Bronchial epithelial cell (primary cell): ENCODE measurements around the gene DRD4. TPM values are rescaled to one million over a fixed set of nuclear protein-coding genes. Genes with fewer than 3 reads are reported as not detected.

Experiments used
- DNase-seq: peaks from one replicate; pipeline ENCODE4 v3.0.0-alpha.2; 2010; ENCODE audit warnings: low read depth
- FAIRE-seq: peaks from 2 replicates; lab custom pipeline; 2011; peaks lifted over from hg19 to GRCh38; lab: Jason Lieb, UNC
- H3K27me3 ChIP-seq: 2 replicates; pipeline ENCODE4 v1.5.1; 2011; ENCODE audit warnings: low read length; ENCODE audit not compliant: control insufficient read depth, insufficient read depth
- H3K36me3 ChIP-seq: 2 replicates; pipeline ENCODE4 v1.5.1; 2011; ENCODE audit warnings: low read length; ENCODE audit not compliant: control insufficient read depth, insufficient read depth
- H3K4me3 ChIP-seq: 2 replicates; pipeline ENCODE4 v1.5.1; 2011; ENCODE audit warnings: mild to moderate bottlenecking, low read depth, low read length, control low read depth
- total RNA-seq: library from RNA; depleted of rRNA; stranded (reverse); fragments of >200 nt; gene quantifications from 2 replicates; pipeline ENCODE4 v1.2.1, GENCODE V29; 2014
- TF ChIP-seq, protein P1 (sequence below): IDR thresholded peaks from 2 replicates; pipeline ENCODE4 v1.5.1; 2011; ENCODE audit warnings: mild to moderate bottlenecking, moderate library complexity, low read length, control low read depth, inconsistent platforms; ENCODE audit not compliant: insufficient read depth, severe bottlenecking

The DRD4 gene
- 0.13 TPM in 1 of 2 replicates, not detected in the other for total RNA-seq

GRCh38 chr11:636511-637332, at the start of gene DRD4:
Gene DRD4, plus strand, starts transcription at chr11:637269. Its CDS starts 36 bp downstream, at chr11:637305.
- no peak for FAIRE-seq
- no peak for DNase-seq
- no peak within 1 kb of the TSS for H3K4me3 ChIP-seq
- peaks cover 17% of the 10 kb centered on the region for H3K27me3 ChIP-seq
- TF ChIP-seq, protein P1, sequence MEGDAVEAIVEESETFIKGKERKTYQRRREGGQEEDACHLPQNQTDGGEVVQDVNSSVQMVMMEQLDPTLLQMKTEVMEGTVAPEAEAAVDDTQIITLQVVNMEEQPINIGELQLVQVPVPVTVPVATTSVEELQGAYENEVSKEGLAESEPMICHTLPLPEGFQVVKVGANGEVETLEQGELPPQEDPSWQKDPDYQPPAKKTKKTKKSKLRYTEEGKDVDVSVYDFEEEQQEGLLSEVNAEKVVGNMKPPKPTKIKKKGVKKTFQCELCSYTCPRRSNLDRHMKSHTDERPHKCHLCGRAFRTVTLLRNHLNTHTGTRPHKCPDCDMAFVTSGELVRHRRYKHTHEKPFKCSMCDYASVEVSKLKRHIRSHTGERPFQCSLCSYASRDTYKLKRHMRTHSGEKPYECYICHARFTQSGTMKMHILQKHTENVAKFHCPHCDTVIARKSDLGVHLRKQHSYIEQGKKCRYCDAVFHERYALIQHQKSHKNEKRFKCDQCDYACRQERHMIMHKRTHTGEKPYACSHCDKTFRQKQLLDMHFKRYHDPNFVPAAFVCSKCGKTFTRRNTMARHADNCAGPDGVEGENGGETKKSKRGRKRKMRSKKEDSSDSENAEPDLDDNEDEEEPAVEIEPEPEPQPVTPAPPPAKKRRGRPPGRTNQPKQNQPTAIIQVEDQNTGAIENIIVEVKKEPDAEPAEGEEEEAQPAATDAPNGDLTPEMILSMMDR, result no peak
- H3K36me3 ChIP-seq, result peaks cover 2% of the 10 kb centered on the region

GRCh38 chr11:587546-587945, 49.5 kb upstream of the DRD4 start:
- TF ChIP-seq, protein P1, result no peak
- Histone ChIP-seq H3K4me3 (no peak overlapping the region), H3K36me3 (peaks cover 34% of the 10 kb centered on the region), H3K27me3 (no peaks in the 10 kb centered on the region)
- no peak for FAIRE-seq
- DNase-seq, result no peak

DNA sequence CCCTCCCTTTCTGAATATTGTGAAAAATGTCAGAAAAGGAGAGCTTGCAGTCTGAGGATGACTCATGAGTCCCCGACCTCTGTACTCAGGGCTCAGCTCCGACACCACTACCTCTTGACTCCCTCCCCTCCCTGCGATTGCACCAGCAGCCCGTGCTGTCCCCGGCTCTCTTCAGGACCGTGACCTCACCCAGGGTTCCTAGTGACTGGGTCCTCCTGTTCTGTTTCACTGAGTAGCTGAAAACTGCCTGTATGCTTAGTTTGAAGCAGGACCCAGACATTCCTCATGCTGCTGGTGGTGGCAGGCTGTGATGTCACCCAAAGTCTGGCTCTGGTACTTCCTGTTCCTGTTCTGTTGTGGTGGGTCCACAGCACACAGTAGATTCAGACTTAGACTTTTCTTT, 49.1 kb upstream of the DRD4 start:
- FAIRE-seq (no peak), DNase-seq (no peak)
- Histone ChIP-seq H3K27me3 (no peaks in the 10 kb centered on the region), H3K4me3 (no peak overlapping the region), H3K36me3 (peaks cover 38% of the 10 kb centered on the region)
- TF ChIP-seq, protein P1, result no peak

GRCh38 chr11:589798-590197, 47.3 kb upstream of the DRD4 start:
- DNase-seq (no peak), FAIRE-seq (no peak)
- TF ChIP-seq, protein P1, result no peak
- Histone ChIP-seq H3K36me3 (peaks cover 44% of the 10 kb centered on the region), H3K27me3 (no peaks in the 10 kb centered on the region), H3K4me3 (no peak overlapping the region)

GRCh38 chr11:590997-591396, 46.1 kb upstream of the DRD4 start:
- FAIRE-seq (no peak), DNase-seq (no peak)
- Histone ChIP-seq H3K4me3 (no peak overlapping the region), H3K36me3 (peaks cover 50% of the 10 kb centered on the region), H3K27me3 (no peaks in the 10 kb centered on the region)
- TF ChIP-seq, protein P1, result no peak
